GM19395 (cell line): ENCODE results near the gene TMPRSS4.
A peak's percentile ranks its signal among the peaks of the same experiment; 100 is the strongest.

Source experiments
- ATAC-seq: cut with Tn5 transposase; IDR thresholded peaks from one replicate; pipeline ENCODE4 v1.9.1; 2021; ENCODE audit warnings: mild to moderate bottlenecking, moderate library complexity; ENCODE audit not compliant: unreplicated experiment

TMPRSS4 gene

GRCh38 chr11:118076754-118077281 is at the start of gene TMPRSS4:
TSS of gene TMPRSS4 (plus strand) at chr11:118077078. CDS start at chr11:118077303, 225 bp downstream.
- no peak for ATAC-seq

- no peak for ATAC-seq
These were observed 49.2 kb upstream of the TMPRSS4 start for GRCh38 chr11:118027694-118028093.

- ATAC-seq: no peak
These were observed 48.3 kb upstream of the TMPRSS4 start for GRCh38 chr11:118028626-118029025.

GRCh38 chr11:118033443-118033842 is 43.4 kb upstream of the TMPRSS4 start:
- peak; percentile 57 for ATAC-seq

- no peak for ATAC-seq
These were observed 34.7 kb upstream of the TMPRSS4 start for GRCh38 chr11:118042141-118042540.

- no peak for ATAC-seq
These were observed 34.1 kb upstream of the TMPRSS4 start for GRCh38 chr11:118042796-118043195.

- no peak for ATAC-seq
These were observed 31.7 kb upstream of the TMPRSS4 start for GRCh38 chr11:118045191-118045590.

GRCh38 chr11:118046051-118046963 is 30.6 kb upstream of the TMPRSS4 start:
- ATAC-seq: no peak

- ATAC-seq: no peak
These were observed 29.7 kb upstream of the TMPRSS4 start for GRCh38 chr11:118046964-118047700.

GRCh38 chr11:118047749-118048148 is 29.1 kb upstream of the TMPRSS4 start:
- no peak for ATAC-seq

GRCh38 chr11:118048472-118049370 is 28.2 kb upstream of the TMPRSS4 start:
- ATAC-seq: no peak

- ATAC-seq: no peak
These were observed 27.1 kb upstream of the TMPRSS4 start for GRCh38 chr11:118049771-118050170.

GRCh38 chr11:118050208-118050891 is 26.5 kb upstream of the TMPRSS4 start:
- no peak for ATAC-seq

GRCh38 chr11:118051136-118051610 is 25.7 kb upstream of the TMPRSS4 start:
- ATAC-seq: no peak

GRCh38 chr11:118051611-118052461 is 25.0 kb upstream of the TMPRSS4 start:
- ATAC-seq: no peak

GRCh38 chr11:118052581-118053206 is 24.2 kb upstream of the TMPRSS4 start:
- no peak for ATAC-seq

GRCh38 chr11:118054712-118055640 is 21.9 kb upstream of the TMPRSS4 start:
- ATAC-seq: no peak
